ENCODE measurements around the gene RNF213.
"Not testable (repeated sequence)": the region's sequence is repeated elsewhere in the genome, so short reads cannot be mapped to it uniquely, and the experiment has no call there.

Gene RNF213

DNA sequence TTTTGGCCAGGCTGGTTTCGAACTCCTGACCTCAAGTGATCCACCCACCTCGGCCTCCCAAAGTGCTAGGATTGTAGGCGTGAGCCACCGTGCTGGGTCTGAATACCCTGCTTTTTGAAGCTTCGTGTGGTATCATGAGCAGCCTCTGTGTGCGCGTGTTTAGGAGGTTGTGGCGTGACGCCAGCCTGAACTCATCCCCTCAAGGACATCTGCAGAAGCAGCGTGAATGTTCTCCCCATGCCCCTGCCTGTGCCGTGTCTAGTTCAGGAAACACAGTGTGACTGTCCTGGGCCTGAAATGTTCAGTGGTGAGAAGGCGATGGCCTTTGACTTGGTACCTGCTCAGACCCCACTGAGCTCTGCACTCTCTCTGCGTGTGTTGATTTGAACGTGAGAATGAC is 35.6 kb downstream of the RNF213 start:
- TF ChIP-seq POLR2AphosphoS5 (IDR thresholded peaks at IDR 0.05; ENCODE audit: low read depth) (no peak), GABPA (IDR thresholded peaks at IDR 0.05; ENCODE audit: low read depth) (no peak), SPI1 (IDR thresholded peaks at IDR 0.05; ENCODE audit: borderline replicate concordance, low read depth) (no peak)
- TF ChIP-seq, protein P1, sequence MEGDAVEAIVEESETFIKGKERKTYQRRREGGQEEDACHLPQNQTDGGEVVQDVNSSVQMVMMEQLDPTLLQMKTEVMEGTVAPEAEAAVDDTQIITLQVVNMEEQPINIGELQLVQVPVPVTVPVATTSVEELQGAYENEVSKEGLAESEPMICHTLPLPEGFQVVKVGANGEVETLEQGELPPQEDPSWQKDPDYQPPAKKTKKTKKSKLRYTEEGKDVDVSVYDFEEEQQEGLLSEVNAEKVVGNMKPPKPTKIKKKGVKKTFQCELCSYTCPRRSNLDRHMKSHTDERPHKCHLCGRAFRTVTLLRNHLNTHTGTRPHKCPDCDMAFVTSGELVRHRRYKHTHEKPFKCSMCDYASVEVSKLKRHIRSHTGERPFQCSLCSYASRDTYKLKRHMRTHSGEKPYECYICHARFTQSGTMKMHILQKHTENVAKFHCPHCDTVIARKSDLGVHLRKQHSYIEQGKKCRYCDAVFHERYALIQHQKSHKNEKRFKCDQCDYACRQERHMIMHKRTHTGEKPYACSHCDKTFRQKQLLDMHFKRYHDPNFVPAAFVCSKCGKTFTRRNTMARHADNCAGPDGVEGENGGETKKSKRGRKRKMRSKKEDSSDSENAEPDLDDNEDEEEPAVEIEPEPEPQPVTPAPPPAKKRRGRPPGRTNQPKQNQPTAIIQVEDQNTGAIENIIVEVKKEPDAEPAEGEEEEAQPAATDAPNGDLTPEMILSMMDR (IDR thresholded peaks at IDR 0.05; ENCODE audit: insufficient read depth, low read length), result no peak
- TF ChIP-seq, protein P2, sequence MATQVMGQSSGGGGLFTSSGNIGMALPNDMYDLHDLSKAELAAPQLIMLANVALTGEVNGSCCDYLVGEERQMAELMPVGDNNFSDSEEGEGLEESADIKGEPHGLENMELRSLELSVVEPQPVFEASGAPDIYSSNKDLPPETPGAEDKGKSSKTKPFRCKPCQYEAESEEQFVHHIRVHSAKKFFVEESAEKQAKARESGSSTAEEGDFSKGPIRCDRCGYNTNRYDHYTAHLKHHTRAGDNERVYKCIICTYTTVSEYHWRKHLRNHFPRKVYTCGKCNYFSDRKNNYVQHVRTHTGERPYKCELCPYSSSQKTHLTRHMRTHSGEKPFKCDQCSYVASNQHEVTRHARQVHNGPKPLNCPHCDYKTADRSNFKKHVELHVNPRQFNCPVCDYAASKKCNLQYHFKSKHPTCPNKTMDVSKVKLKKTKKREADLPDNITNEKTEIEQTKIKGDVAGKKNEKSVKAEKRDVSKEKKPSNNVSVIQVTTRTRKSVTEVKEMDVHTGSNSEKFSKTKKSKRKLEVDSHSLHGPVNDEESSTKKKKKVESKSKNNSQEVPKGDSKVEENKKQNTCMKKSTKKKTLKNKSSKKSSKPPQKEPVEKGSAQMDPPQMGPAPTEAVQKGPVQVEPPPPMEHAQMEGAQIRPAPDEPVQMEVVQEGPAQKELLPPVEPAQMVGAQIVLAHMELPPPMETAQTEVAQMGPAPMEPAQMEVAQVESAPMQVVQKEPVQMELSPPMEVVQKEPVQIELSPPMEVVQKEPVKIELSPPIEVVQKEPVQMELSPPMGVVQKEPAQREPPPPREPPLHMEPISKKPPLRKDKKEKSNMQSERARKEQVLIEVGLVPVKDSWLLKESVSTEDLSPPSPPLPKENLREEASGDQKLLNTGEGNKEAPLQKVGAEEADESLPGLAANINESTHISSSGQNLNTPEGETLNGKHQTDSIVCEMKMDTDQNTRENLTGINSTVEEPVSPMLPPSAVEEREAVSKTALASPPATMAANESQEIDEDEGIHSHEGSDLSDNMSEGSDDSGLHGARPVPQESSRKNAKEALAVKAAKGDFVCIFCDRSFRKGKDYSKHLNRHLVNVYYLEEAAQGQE (IDR thresholded peaks at IDR 0.05; ENCODE audit: insufficient replicate concordance, low read depth), result no peak
- Histone ChIP-seq H3K4me3 (replicated peaks; ENCODE audit: insufficient read depth, low read length) (no peak overlapping the region), H3K27me3 (ENCODE audit: insufficient read depth, poor library complexity, severe bottlenecking) (no peaks in the 10 kb centered on the region), H3K27ac (replicated peaks) (no peak overlapping the region)
- DNase-seq (ENCODE audit: low read depth in 1 of 2, low spot score in 1 of 2), result no peak

DNA sequence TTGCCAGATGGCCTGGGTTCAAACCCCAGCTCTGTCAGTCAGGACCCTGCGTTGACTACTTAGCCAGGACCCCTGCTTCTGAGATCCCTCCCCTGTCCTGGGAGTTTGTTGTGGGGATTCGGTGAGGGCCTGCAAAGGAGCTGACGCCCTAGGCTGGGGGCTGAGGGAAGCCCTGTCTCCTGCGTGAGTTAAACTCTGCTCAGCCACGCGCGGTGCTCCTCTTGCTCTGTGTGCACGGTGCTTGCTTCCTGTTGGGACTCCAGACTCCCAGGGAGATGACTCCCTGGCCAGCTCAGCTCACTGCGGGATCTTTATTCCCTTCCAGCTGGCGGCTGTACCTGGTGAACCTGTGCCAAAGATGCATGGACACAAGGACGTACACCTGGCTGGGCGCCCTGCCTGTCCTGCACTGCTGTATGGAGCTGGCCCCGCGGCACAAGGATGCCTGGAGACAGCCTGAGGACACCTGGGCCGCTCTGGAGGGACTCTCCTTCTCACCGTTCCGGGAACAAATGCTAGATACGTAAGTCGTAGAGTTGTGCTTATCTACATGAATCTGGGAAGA is 37.4 kb downstream of the RNF213 start:
- H3K4me3 ChIP-seq (replicated peaks; ENCODE audit: insufficient read depth, low read length), result no peak overlapping the region
- H3K27ac ChIP-seq (replicated peaks), result no peak overlapping the region
- no peak for DNase-seq (ENCODE audit: low read depth in 1 of 2, low spot score in 1 of 2)
- no peaks in the 10 kb centered on the region for H3K27me3 ChIP-seq (ENCODE audit: insufficient read depth, poor library complexity, severe bottlenecking)
- TF ChIP-seq, protein P1 (IDR thresholded peaks at IDR 0.05; ENCODE audit: insufficient read depth, low read length), result no peak
- TF ChIP-seq GABPA (IDR thresholded peaks at IDR 0.05; ENCODE audit: low read depth), result no peak
- no peak for TF ChIP-seq POLR2AphosphoS5 (IDR thresholded peaks at IDR 0.05; ENCODE audit: low read depth)
- no peak for TF ChIP-seq SPI1 (IDR thresholded peaks at IDR 0.05; ENCODE audit: borderline replicate concordance, low read depth)
- TF ChIP-seq, protein P2 (IDR thresholded peaks at IDR 0.05; ENCODE audit: insufficient replicate concordance, low read depth), result no peak

DNA sequence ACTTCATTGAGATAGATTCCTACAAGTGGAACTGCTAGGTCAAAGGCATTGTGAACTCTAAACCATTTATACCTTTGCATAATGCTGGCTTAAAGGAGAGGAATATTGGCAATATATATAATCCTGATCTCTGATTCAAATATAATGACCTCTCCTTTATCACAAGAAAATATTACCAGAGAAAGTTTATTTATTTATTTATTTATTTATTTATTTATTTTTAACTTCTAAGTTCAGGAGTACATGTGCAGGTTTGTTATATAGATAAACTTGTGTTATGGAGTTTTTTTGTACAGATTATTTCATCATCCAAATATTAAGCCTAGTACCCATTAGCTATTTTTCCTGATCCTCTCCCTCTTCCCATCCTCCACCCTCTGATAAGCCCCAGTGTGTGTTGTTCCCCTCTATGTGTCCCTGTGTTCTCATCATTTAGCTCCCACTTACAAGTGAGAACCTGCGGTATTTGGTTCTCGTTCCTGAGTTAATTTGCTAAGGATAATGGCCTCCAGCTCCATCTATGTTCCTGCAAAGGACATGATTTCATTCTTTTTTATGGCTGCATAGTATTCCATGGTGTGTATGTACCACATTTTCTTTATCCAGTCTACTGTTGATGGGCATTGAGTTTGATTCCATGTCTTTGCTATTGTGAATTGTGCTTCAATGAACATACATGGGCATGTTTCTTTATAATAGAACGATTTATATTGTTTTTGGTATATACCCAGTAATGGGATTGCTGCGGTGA is 38.9 kb downstream of the RNF213 start:
- not testable (repeated sequence) for H3K4me3 ChIP-seq (replicated peaks; ENCODE audit: insufficient read depth, low read length); H3K27me3 ChIP-seq (ENCODE audit: insufficient read depth, poor library complexity, severe bottlenecking); DNase-seq (ENCODE audit: low read depth in 1 of 2, low spot score in 1 of 2); H3K27ac ChIP-seq (replicated peaks)

DNA sequence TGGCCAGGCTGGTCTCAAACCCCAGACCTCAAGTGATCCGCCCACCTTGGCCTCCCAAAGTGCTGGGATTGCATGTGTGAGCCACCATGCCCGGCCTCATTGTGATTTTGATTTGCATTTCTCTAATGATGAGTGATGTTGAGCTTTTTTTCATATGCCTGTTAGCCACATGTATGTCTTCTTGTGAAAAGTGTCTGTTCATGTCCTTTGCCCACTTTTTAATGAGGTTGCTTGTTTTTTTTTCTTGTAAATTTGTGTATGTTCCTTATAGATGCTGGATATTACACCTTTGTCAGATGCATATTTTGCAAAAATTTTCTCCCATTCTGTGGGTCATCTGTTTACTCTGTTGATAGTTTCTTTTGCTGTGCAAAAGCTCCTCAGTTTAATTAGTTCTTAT is 40.1 kb downstream of the RNF213 start:
- not testable (repeated sequence) for H3K27me3 ChIP-seq (ENCODE audit: insufficient read depth, poor library complexity, severe bottlenecking); DNase-seq (ENCODE audit: low read depth in 1 of 2, low spot score in 1 of 2); H3K27ac ChIP-seq (replicated peaks); H3K4me3 ChIP-seq (replicated peaks; ENCODE audit: insufficient read depth, low read length)

DNA sequence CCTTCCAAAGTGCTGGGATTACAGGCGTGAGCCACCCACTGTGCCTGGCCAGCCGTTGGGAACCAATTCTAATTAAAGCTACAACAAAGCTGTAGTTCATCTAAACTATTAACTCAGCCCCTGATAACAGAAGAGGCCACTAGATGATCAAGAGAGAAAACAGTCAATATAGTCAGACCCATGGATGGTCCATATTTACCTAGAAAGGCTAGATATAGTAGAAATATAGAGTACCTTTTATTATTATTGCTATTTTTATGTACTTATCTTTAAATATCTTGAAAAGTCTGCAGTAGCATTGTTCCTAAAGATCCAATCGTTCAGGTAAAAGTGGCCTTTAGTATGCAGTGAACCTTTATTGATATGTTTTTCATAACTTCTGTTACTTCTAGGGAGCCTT is 43.2 kb downstream of the RNF213 start:
- DNase-seq (ENCODE audit: low read depth in 1 of 2, low spot score in 1 of 2), result no peak
- Histone ChIP-seq H3K4me3 (replicated peaks; ENCODE audit: insufficient read depth, low read length) (no peak overlapping the region), H3K27me3 (ENCODE audit: insufficient read depth, poor library complexity, severe bottlenecking) (no peaks in the 10 kb centered on the region), H3K27ac (replicated peaks) (no peak overlapping the region)
- TF ChIP-seq, protein P2 (IDR thresholded peaks at IDR 0.05; ENCODE audit: insufficient replicate concordance, low read depth), result no peak
- no peak for TF ChIP-seq POLR2AphosphoS5 (IDR thresholded peaks at IDR 0.05; ENCODE audit: low read depth)
- no peak for TF ChIP-seq SPI1 (IDR thresholded peaks at IDR 0.05; ENCODE audit: borderline replicate concordance, low read depth)
- TF ChIP-seq, protein P1 (IDR thresholded peaks at IDR 0.05; ENCODE audit: insufficient read depth, low read length), result no peak
- no peak for TF ChIP-seq GABPA (IDR thresholded peaks at IDR 0.05; ENCODE audit: low read depth)
